ENCODE measurements around the gene MEIS2.
A peak's percentile ranks its signal among the peaks of the same experiment; 100 is the strongest.

Gene MEIS2

GRCh38 chr15:37112971-37113670, 12.8 kb upstream of the MEIS2 start:
- DNase-seq (ENCODE audit: low spot score) = no peak

GRCh38 chr15:37112171-37112570, 11.8 kb upstream of the MEIS2 start:
- no peak for DNase-seq (ENCODE audit: low spot score)

GRCh38 chr15:37111427-37111717, 11.0 kb upstream of the MEIS2 start:
- no peak for DNase-seq (ENCODE audit: low spot score)

GRCh38 chr15:37109872-37110572, 9.7 kb upstream of the MEIS2 start:
- DNase-seq (ENCODE audit: low spot score) = peak; percentile 40

GRCh38 chr15:37109168-37109871, 9.0 kb upstream of the MEIS2 start:
- DNase-seq (ENCODE audit: low spot score) = no peak

- DNase-seq (ENCODE audit: low spot score) = no peak
These were observed 8.2 kb upstream of the MEIS2 start for GRCh38 chr15:37108381-37109167.

GRCh38 chr15:37107744-37108380, 7.5 kb upstream of the MEIS2 start:
- DNase-seq (ENCODE audit: low spot score) = no peak

GRCh38 chr15:37107071-37107743, 6.9 kb upstream of the MEIS2 start:
- no peak for DNase-seq (ENCODE audit: low spot score)

- DNase-seq (ENCODE audit: low spot score) = no peak
These were observed 6.2 kb upstream of the MEIS2 start for GRCh38 chr15:37106490-37107001.

GRCh38 chr15:37105889-37106288, 5.5 kb upstream of the MEIS2 start:
- no peak for DNase-seq (ENCODE audit: low spot score)

GRCh38 chr15:37105029-37105428, 4.7 kb upstream of the MEIS2 start:
- no peak for DNase-seq (ENCODE audit: low spot score)

- no peak for DNase-seq (ENCODE audit: low spot score)
These were observed 4.2 kb upstream of the MEIS2 start for GRCh38 chr15:37104424-37104981.

GRCh38 chr15:37103475-37104423, 3.4 kb upstream of the MEIS2 start:
- DNase-seq (ENCODE audit: low spot score) = no peak

GRCh38 chr15:37103163-37103435, 2.8 kb upstream of the MEIS2 start:
- no peak for DNase-seq (ENCODE audit: low spot score)

- DNase-seq (ENCODE audit: low spot score) = peak; percentile 50
These were observed 2.2 kb upstream of the MEIS2 start for GRCh38 chr15:37102305-37103162.

GRCh38 chr15:37101980-37102304, 1.6 kb upstream of the MEIS2 start:
- peak; percentile 51 for DNase-seq (ENCODE audit: low spot score)

- no peak for DNase-seq (ENCODE audit: low spot score)
These were observed 542 bp upstream of the MEIS2 start for GRCh38 chr15:37100966-37101215.

- no peak for DNase-seq (ENCODE audit: low spot score)
These were observed 835 bp downstream of the MEIS2 start for GRCh38 chr15:37099319-37100108.

All from GM03348 (cell line).